MM.1S (cell line): ENCODE results near the gene MRTFA.

Source experiments
- CTCF ChIP-seq: fragments of 300-600 bp; sonication (generic); IDR thresholded peaks from 2 replicates; pipeline ENCODE4 v1.5.1; 2016; ENCODE audit warnings: antibody characterized with exemption, low read length, mixed read lengths
- EZH2 ChIP-seq: fragments of 300-600 bp; sonication (generic); optimal IDR thresholded peaks from 2 replicates; pipeline ENCODE3; 2017; ENCODE audit warnings: low read depth, mild to moderate bottlenecking, antibody characterized with exemption, low read length, mixed read lengths

DNA sequence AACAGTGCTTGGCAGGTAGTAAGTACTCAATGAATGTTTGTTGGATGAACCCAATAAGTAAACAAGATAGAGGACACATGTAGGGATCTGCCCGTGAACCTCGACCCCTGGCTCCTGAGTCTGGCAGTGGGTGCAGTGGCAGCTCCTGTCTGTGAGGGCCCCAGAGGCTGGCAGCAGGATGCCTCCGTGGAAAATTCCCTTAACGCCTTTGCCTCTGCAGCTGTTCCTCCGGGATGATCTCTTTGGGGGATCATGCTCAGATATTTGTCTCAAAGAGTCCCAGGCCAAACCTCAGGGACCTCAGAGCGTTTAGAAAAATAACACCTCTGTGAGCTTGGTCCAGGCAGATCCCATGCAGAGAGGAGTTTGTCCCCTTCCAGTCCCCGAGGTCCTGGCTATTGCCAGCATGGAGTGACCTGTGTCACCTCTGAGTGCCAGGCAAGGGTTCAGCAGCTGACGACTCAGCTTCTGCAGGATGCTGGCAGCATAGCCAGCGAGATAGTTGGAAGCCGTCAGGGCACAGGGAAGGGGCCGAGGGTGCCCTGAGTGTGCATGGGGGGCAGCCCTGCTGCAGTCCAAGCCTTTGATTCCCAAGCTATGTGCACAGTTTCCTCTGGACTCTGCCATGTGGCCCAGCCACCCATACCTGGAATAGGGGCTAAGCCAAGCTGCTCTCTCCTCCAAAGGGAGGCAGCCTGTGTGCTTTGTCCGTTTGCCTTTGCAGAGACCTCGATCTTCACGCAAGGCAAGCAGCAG, 42.2 kb upstream of the MRTFA start:
- TF ChIP-seq CTCF = no peak
- TF ChIP-seq EZH2 = no peak
